NCI-H1694 (cell line): Measurements from ENCODE around the gene ABL2.
"Not testable (repeated sequence)": the region's sequence is repeated elsewhere in the genome, so short reads cannot be mapped to it uniquely, and the experiment has no call there.

ENCODE experiments used
- DNase-seq: peaks from one replicate; lab custom pipeline; 2025; lab: John Stamatoyannopoulos, UW

The ABL2 gene

GRCh38 chr1:179169616-179170467 is 59.6 kb downstream of the ABL2 start:
- no peak for DNase-seq

- no peak for DNase-seq
Observed at GRCh38 chr1:179168536-179168935, 60.9 kb downstream of the ABL2 start.

GRCh38 chr1:179167955-179168354 is 61.5 kb downstream of the ABL2 start:
- DNase-seq, result no peak

- DNase-seq, result no peak
Observed at GRCh38 chr1:179167418-179167777, 62.1 kb downstream of the ABL2 start.

GRCh38 chr1:179166663-179167417 is 62.6 kb downstream of the ABL2 start:
- DNase-seq, result no peak

- no peak for DNase-seq
Observed at GRCh38 chr1:179164494-179164893, 65.0 kb downstream of the ABL2 start.

- no peak for DNase-seq
Observed at GRCh38 chr1:179156708-179157107, 72.8 kb downstream of the ABL2 start.

- no peak for DNase-seq
Observed at GRCh38 chr1:179156026-179156425, 73.5 kb downstream of the ABL2 start.

- DNase-seq, result no peak
Observed at GRCh38 chr1:179155615-179156014, 73.9 kb downstream of the ABL2 start.

GRCh38 chr1:179154437-179154836 is 75.0 kb downstream of the ABL2 start:
- DNase-seq, result no peak

GRCh38 chr1:179153217-179153616 is 76.3 kb downstream of the ABL2 start:
- no peak for DNase-seq

GRCh38 chr1:179151908-179152682 is 77.4 kb downstream of the ABL2 start:
- DNase-seq, result no peak

- no peak for DNase-seq
Observed at GRCh38 chr1:179146911-179147310, 82.6 kb downstream of the ABL2 start.

GRCh38 chr1:179146476-179146875 is 83.0 kb downstream of the ABL2 start:
- no peak for DNase-seq

GRCh38 chr1:179145521-179145920 is 84.0 kb downstream of the ABL2 start:
- no peak for DNase-seq

GRCh38 chr1:179144626-179145025 is 84.9 kb downstream of the ABL2 start:
- DNase-seq, result no peak

GRCh38 chr1:179143322-179143721 is 86.2 kb downstream of the ABL2 start:
- no peak for DNase-seq

GRCh38 chr1:179142889-179143299 is 86.6 kb downstream of the ABL2 start:
- no peak for DNase-seq

- no peak for DNase-seq
Observed at GRCh38 chr1:179141592-179142251, 87.8 kb downstream of the ABL2 start.

GRCh38 chr1:179138755-179139154 is 90.7 kb downstream of the ABL2 start:
- not testable (repeated sequence) for DNase-seq

GRCh38 chr1:179137617-179138255 is 91.7 kb downstream of the ABL2 start:
- no peak for DNase-seq
